ENCODE results near the gene VSX1. TPM values are rescaled to one million over a fixed set of nuclear protein-coding genes. Genes with fewer than 3 reads are reported as not detected.

VSX1 gene
- total RNA-seq, 1 donor from 2014 or later, result not detected

DNA sequence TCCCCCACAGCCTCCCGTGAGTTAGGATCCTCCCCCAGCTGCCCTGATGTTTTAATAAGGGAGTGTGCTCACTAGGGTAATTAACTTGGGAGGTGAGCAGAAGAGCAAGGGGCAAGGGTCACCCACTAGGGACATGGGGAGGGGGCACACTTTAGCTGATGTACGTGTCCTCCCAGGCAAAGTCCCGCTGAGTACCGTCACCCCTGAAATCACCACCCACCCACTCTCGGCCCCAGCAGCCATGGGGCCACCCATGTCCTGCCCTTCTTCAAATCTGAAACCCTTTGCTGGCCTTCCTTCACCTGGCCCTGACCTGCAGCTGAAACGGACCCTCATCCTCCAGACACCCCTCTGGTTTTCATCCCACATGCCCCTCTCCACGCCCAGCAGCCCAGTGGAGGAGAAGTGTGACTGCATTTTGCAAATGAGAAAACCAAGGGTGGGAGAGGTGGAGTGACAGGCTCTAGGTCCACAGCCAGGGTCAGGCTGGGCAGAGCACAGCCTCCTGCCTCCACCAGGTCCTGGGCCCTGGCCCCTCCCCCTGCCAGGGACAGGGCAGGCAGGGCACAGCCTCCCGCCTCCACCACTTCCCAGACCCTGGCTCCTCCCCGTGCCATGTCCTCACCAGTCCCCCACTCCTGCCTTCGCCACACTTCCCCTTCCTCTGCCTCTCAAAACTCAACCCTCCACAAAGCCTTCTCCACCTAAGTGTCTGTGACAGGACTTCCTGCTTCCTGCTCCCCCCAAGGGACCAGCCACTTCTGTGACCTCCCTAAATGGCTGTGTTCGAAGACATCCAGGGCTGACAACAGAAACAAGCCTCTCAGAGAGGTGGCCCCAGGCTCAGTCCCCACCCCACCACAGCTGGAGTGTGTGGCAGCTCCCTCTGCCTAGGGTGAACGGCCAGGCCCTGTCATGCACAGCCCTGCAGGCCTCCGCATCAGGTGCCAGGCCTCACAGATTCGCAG lies 39.1 kb downstream of the VSX1 start:
- intact Hi-C loops (cut with micrococcal nuclease), result loop anchor here (2.0 kb wide), 1 partner anchor 14 kb away; no protein-coding TSS in a partner anchor

DNA sequence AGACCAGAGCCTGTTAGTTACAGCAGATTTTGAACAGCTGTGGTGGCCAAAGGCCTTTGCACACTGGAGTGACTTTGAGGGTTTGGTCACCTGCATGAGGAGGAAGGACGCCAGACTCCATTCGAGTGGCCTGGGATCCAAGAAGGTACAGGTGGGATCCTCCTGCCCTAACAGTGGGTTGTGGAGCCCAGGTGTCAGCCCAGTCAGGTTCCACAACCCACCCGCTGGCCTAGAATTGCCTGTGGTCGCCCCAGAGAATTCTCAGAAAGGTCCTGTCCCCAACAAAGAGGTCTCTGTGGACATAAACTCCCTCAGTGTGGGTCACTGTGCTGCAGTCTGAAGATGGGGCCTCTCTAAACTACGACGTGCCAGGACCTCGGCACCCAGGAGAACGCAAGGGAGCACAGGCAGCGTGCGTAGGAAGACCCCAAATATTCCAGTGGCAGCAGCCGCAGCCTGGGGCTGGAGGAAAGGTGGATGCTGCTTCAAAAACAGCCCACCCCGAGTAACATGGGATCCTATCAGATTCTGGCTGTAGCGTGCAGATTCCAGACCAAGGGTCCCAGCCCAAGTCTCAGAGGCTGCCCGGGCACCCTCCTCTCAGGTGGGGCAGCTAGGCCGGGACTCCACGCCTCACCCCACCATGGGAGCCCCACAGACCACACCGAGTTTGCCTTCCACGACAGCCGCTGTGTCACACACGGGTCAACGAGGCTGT lies 40.0 kb downstream of the VSX1 start:
- intact Hi-C loops (cut with micrococcal nuclease), result loop anchor here (2.0 kb wide), 1 partner anchor 15 kb away; no protein-coding TSS in a partner anchor

DNA sequence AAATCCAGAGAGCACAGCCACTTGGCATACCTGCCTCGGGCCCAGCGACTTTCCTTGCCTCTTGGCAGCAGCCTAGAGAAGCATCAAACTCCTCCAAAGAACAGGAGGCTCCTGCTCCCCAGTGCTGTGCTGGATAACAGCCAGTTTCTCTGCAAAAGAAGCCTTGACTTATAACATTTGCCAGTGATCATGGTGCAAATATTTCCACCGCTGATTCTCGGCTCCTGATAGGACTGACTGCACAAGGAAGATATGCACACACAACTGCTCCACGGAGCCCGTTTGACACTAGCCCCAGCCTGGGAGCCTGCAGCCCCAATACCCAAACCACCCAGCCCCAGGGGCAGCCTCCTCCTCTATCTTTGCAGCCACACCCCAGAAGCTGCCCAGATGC lies 41.5 kb downstream of the VSX1 start:
- intact Hi-C loops (cut with micrococcal nuclease), result no loop called here

DNA sequence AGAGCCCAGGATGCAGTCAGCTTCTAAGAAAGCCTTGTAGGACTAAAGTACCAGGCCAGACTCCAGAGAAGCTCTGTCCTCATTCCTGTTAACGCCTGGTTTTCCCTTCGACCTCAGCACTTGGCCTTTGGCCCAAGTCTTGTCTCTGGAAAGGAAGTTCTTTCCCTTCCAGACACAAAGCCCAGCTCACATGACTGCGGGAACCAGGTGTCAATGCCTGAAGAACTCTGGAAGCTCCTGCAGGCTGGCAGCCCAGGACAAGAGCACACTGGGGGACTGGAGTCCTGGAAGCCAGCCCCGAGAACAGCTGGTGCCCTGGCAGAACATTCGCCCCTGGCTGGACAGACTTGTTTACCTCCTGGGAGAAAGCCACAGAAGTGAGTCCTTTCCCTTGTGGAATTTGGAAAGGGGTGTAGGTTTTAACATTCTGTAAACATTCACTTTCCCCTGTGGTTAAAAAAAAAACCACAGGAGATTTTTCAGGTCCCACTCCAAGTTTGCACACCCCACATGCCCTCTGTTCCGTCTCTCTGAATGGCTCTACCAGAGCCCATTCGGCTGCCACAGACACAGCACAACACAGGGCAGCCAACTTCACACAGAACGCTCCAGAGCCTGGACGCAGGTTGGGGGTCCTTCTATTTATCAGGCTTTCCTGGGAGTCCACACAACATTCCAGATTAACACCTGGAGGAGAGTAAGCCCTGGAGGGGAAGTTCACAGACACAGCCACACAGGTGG lies 42.1 kb downstream of the VSX1 start:
- intact Hi-C loops (cut with micrococcal nuclease), result no loop called here

- intact Hi-C loops (cut with micrococcal nuclease), result no loop called here
Measured at GRCh38 chr20:25038591-25039015, 43.3 kb downstream of the VSX1 start.

- intact Hi-C loops (cut with micrococcal nuclease), result no loop called here
Measured at GRCh38 chr20:25038103-25038410, 43.9 kb downstream of the VSX1 start.

- intact Hi-C loops (cut with micrococcal nuclease), result no loop called here
Measured at GRCh38 chr20:25037288-25038102, 44.4 kb downstream of the VSX1 start.

GRCh38 chr20:25036331-25036936 lies 45.5 kb downstream of the VSX1 start:
- intact Hi-C loops (cut with micrococcal nuclease), result no loop called here

- intact Hi-C loops (cut with micrococcal nuclease), result no loop called here
Measured at GRCh38 chr20:25035921-25036320, 46.0 kb downstream of the VSX1 start.

GRCh38 chr20:25033924-25034300 lies 48.0 kb downstream of the VSX1 start:
- intact Hi-C loops (cut with micrococcal nuclease), result no loop called here

DNA sequence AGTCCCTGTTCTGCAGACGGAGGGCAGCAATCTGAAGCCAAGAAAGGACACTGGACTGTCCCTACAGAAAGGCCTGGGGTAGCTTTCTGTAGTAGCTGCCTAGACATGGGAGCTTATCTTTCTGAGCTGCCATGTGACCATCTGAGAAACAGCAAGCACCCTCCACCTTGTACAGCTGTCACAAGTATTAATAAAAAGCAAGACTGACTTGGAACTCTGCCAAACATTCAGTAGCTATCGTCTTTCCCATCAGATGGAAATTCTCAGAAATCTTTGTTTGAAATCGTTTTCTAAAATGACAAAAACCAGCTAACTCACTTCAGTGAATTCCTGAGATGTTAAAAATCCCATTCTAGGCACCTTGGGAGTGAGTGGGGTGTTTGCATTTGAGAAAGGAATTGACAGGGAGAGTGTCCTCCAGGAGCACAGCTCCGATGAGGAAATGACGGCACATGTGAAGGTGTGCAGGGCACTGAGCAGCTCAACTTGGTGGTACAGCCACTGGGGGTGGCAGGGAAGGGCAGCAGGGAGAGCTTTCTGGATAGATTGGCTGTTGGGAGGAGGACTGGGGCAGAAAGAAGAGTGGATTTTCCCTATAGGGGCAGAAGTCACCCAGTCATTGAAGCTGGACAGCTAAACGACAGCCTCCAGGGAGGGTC lies 48.5 kb downstream of the VSX1 start:
- intact Hi-C loops (cut with micrococcal nuclease), result no loop called here

DNA sequence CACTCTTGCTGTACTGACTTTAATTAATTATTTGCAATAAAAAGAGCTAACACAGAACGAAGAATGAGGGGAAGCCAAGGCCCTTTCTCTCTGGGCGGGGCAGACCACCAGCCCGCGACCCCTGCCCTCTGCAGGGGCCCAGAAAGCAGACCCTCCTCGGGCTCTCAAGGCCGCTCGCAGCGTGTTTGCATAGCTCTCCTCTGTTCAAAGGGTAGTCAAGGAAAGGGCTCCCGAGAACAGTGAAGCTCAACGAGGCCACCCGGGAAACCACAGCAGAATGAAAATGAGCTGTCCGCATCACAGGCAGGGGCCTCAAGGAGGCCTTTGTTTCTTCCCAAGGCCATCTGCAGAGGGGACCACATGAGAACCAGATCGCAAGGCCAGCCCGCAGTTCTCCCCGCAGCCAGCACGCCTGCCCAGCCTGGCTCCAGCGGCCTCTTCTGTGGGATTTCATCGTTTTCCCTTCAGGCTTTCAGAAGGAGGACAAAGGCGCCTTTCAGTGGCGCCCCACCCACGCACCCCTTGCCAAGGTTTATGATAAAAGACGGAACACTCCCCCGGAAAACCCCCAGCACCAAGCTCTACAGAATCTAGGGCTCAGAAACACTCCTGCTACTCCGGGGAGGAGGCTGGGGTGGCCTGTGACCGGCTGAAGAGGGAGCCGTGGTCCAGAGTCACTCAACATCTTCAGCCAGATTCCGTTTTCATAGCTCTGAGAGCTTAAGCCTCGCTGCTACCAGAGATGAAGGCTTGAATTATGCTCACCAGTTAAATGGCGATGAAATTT lies 49.3 kb downstream of the VSX1 start:
- intact Hi-C loops (cut with micrococcal nuclease), result no loop called here

- intact Hi-C loops (cut with micrococcal nuclease), result no loop called here
Measured at GRCh38 chr20:25032065-25032477, 49.9 kb downstream of the VSX1 start.

GRCh38 chr20:25031241-25031640 lies 50.7 kb downstream of the VSX1 start:
- intact Hi-C loops (cut with micrococcal nuclease), result no loop called here

DNA sequence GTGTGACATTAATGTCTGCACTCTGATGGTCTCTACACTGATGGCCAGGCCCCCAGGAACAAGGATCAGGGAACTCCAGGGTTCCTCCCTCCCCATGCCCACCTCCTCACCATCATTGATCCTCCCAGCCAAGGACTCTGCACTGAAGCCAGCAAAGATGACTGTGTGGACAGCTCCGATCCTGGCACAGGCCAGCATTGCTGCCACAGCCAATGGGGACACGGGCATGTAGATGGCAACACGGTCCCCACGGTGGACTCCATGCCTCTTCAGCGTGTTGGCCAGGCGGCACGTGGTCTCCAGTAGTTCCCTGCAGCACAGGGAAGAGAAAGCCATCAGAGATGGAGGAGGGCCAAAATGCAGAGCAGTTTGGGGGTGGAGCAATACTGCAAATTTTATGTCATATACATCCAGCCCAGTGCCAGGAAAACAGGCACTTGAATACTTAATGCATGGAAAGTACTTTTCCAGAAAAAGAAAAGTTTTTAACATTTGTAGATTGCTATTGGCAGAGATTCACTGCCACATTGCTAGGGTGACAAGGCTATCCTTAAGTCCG lies 51.2 kb downstream of the VSX1 start:
- intact Hi-C loops (cut with micrococcal nuclease), result no loop called here

- intact Hi-C loops (cut with micrococcal nuclease), result no loop called here
Measured at GRCh38 chr20:25030007-25030648, 51.8 kb downstream of the VSX1 start.

- intact Hi-C loops (cut with micrococcal nuclease), result no loop called here
Measured at GRCh38 chr20:25025986-25026605, 55.8 kb downstream of the VSX1 start.
